ENCODE data around the gene PDP2.

DNA sequence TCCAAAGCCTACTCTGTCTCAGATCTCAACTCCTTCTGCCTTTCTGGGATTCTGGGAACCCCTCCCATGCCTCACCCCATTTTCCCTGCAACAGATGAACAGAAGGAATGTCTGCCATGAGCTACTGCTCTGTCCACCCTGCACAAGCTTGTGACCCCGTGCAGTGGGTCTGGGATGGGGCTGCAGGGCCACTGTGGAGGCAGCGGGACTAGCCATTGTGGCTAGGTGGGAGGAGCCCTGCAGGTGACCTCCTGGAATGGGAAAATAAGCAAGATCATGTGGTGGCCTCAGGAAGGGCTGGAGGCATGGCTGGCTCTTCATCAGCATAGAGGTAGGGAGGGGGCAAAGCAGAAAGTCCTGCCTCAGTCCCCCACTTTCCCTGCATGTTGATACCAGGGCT lies 13.7 kb downstream of the PDP2 start:
- TF ChIP-seq POLR2AphosphoS5 (IDR thresholded peaks at IDR 0.05) = no peak
- TF ChIP-seq, protein P1, sequence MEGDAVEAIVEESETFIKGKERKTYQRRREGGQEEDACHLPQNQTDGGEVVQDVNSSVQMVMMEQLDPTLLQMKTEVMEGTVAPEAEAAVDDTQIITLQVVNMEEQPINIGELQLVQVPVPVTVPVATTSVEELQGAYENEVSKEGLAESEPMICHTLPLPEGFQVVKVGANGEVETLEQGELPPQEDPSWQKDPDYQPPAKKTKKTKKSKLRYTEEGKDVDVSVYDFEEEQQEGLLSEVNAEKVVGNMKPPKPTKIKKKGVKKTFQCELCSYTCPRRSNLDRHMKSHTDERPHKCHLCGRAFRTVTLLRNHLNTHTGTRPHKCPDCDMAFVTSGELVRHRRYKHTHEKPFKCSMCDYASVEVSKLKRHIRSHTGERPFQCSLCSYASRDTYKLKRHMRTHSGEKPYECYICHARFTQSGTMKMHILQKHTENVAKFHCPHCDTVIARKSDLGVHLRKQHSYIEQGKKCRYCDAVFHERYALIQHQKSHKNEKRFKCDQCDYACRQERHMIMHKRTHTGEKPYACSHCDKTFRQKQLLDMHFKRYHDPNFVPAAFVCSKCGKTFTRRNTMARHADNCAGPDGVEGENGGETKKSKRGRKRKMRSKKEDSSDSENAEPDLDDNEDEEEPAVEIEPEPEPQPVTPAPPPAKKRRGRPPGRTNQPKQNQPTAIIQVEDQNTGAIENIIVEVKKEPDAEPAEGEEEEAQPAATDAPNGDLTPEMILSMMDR (IDR thresholded peaks at IDR 0.05) = no peak
